Panc1 (cell line): ENCODE measurements around the gene BMP2K. TPM values are rescaled to one million over a fixed set of nuclear protein-coding genes. Genes with fewer than 3 reads are reported as not detected.

Source experiments
- ATAC-seq: fragments of 200-7000 bp; cut with Tn5 transposase; 2 replicates; pipeline ENCODE4 v1.9.1; 2020; ENCODE audit warnings: mild to moderate bottlenecking, moderate library complexity
- BruUV-seq: library from RNA; stranded (reverse); fragments of 400-500 nt; replicated peaks from 2 replicates; lab custom pipeline; 2021; lab: Mats Ljungman, UMichigan
- CTCF ChIA-PET: fragments of 300-600 bp; sonication (Branson Sonifier 250); formaldehyde crosslinking; loops from one replicate; lab custom pipeline; 2022; ENCODE audit warnings: antibody characterized with exemption; lab: Charles Lee
- POLR2A ChIA-PET: fragments of 300-600 bp; sonication (Branson Sonifier 250); formaldehyde crosslinking; loops from one replicate; lab custom pipeline; 2022; ENCODE audit warnings: antibody characterized with exemption; lab: Charles Lee
- DNase-seq: peaks from one replicate; pipeline ENCODE4 v3.0.0-alpha.2; 2010; ENCODE audit warnings: low read depth, low spot score
- H3K27ac ChIP-seq: 2 replicates; pipeline ENCODE4 v1.5.1; 2011; ENCODE audit warnings: mild to moderate bottlenecking, low read length, inconsistent platforms
- H3K27me3 ChIP-seq: fragments of 200-500 bp; sonication (Bioruptor generic); 2 replicates; pipeline ENCODE4 v1.6.0; 2014; ENCODE audit warnings: low read length, inconsistent platforms; ENCODE audit not compliant: control insufficient read depth, insufficient read depth
- H3K36me3 ChIP-seq: fragments of 200-500 bp; sonication (Bioruptor generic); 2 replicates; pipeline ENCODE4 v1.5.1; 2014; ENCODE audit warnings: inconsistent platforms, mild to moderate bottlenecking, low read length, moderate library complexity; ENCODE audit not compliant: control insufficient read depth, insufficient read depth
- H3K4me1 ChIP-seq: 2 replicates; pipeline ENCODE4 v1.5.1; 2011; ENCODE audit warnings: inconsistent platforms, mild to moderate bottlenecking, low read length, moderate library complexity; ENCODE audit not compliant: control insufficient read depth, insufficient read depth
- H3K4me3 ChIP-seq, 2 experiments: 2 replicates each; pipeline ENCODE4 v1.5.1; 2011 to 2012; ENCODE audit warnings: low read depth in 2 of 2, low read length in 2 of 2, mild to moderate bottlenecking in 2 of 2, inconsistent platforms in 1 of 2, moderate library complexity in 1 of 2
- H3K9me3 ChIP-seq: fragments of 200-500 bp; sonication (Bioruptor generic); 2 replicates; pipeline ENCODE4 v1.5.1; 2014; ENCODE audit warnings: low read depth, mild to moderate bottlenecking, inconsistent platforms, low read length, moderate library complexity; ENCODE audit not compliant: control insufficient read depth, insufficient read depth
- POLR2AphosphoS5 ChIP-seq: IDR thresholded peaks from 2 replicates; pipeline ENCODE4 v1.6.1; 2012; ENCODE audit warnings: mild to moderate bottlenecking, low read depth, low read length, moderate library complexity
- SIN3A ChIP-seq: IDR thresholded peaks from 2 replicates; pipeline ENCODE4 v1.6.1; 2012; ENCODE audit warnings: low read depth, mild to moderate bottlenecking, low read length, moderate library complexity, borderline replicate concordance; ENCODE audit not compliant: insufficient read depth
- TCF7L2 ChIP-seq: IDR thresholded peaks from 2 replicates; pipeline ENCODE4 v1.6.1; 2011; ENCODE audit warnings: mild to moderate bottlenecking, low read depth, low read length, inconsistent platforms
- in situ Hi-C: cut with HindIII; loops from 2 replicates; pipeline ENCODE4 v1.10.0; 2016; ENCODE audit warnings: low sequenced_read_pairs, low pct_unique_long_range_greater_than_20kb
- intact Hi-C: fragments of 100-400 bp; cut with micrococcal nuclease; formaldehyde crosslinking; loops from one replicate; pipeline ENCODE4 v1.10.0; 2022; ENCODE audit not compliant: unreplicated experiment
- total RNA-seq: library from RNA; stranded (reverse); gene quantifications from one replicate; pipeline ENCODE4 v1.2.1, GENCODE V29; 2021; ENCODE audit not compliant: unreplicated experiment
- TF ChIP-seq, protein P1 (sequence below), 2 experiments: IDR thresholded peaks; 2 replicates each; pipeline ENCODE4 v1.6.1; 2011 to 2012; ENCODE audit warnings: low read depth in 2 of 2, control low read depth in 1 of 2, low read length in 1 of 2, mild to moderate bottlenecking in 1 of 2, moderate library complexity in 1 of 2; ENCODE audit not compliant: insufficient read depth in 1 of 2
- TF ChIP-seq, protein P2 (sequence below): fragments of 450-650 bp; IDR thresholded peaks from 2 replicates; pipeline ENCODE4 v1.5.1; 2017; ENCODE audit warnings: mild to moderate bottlenecking

Gene BMP2K
- total RNA-seq, 1 experiment from 2014 or later, result 23.3 TPM

DNA sequence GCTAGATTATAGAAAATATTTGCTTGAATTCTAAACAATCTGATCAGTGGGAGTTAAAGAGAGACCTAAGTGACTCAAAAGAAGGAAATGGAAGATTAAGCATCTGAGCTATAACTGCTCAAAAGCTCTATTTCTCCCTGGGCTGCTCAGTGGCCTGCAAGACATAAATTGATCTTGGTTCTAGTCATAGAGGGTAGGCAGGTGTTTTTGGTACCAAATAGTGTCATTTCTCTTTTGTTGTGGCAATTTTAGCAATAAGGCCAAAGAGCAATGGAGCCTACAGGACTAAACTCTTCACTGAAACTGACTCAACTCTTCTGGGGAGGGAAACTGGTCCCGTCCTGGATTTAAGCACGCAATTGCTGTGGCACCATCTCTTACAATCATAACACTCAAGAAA is 33.9 kb upstream of the BMP2K start:
- no peaks in the 10 kb centered on the region for H3K36me3 ChIP-seq
- no peak overlapping the region for H3K4me3 ChIP-seq
- in situ Hi-C loops, result no loop called here
- intact Hi-C loops, result no loop called here
- CTCF ChIA-PET, result no interaction called here
- POLR2A ChIA-PET, result no interaction called here
- no peaks in the 10 kb centered on the region for H3K9me3 ChIP-seq
- no peak overlapping the region for H3K27ac ChIP-seq
- DNase-seq, result no peak
- H3K4me1 ChIP-seq, result no peaks in the 10 kb centered on the region
- no peaks in the 10 kb centered on the region for H3K27me3 ChIP-seq
- TF ChIP-seq, protein P1, sequence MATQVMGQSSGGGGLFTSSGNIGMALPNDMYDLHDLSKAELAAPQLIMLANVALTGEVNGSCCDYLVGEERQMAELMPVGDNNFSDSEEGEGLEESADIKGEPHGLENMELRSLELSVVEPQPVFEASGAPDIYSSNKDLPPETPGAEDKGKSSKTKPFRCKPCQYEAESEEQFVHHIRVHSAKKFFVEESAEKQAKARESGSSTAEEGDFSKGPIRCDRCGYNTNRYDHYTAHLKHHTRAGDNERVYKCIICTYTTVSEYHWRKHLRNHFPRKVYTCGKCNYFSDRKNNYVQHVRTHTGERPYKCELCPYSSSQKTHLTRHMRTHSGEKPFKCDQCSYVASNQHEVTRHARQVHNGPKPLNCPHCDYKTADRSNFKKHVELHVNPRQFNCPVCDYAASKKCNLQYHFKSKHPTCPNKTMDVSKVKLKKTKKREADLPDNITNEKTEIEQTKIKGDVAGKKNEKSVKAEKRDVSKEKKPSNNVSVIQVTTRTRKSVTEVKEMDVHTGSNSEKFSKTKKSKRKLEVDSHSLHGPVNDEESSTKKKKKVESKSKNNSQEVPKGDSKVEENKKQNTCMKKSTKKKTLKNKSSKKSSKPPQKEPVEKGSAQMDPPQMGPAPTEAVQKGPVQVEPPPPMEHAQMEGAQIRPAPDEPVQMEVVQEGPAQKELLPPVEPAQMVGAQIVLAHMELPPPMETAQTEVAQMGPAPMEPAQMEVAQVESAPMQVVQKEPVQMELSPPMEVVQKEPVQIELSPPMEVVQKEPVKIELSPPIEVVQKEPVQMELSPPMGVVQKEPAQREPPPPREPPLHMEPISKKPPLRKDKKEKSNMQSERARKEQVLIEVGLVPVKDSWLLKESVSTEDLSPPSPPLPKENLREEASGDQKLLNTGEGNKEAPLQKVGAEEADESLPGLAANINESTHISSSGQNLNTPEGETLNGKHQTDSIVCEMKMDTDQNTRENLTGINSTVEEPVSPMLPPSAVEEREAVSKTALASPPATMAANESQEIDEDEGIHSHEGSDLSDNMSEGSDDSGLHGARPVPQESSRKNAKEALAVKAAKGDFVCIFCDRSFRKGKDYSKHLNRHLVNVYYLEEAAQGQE (IDR thresholded peaks at IDR 0.05; ENCODE audit: insufficient read depth in 1 of 2, low read depth in 2 of 2, low read length in 1 of 2), result no peak
- TF ChIP-seq TCF7L2 (no peak), SIN3A (no peak), POLR2AphosphoS5 (no peak)
- TF ChIP-seq, protein P2, sequence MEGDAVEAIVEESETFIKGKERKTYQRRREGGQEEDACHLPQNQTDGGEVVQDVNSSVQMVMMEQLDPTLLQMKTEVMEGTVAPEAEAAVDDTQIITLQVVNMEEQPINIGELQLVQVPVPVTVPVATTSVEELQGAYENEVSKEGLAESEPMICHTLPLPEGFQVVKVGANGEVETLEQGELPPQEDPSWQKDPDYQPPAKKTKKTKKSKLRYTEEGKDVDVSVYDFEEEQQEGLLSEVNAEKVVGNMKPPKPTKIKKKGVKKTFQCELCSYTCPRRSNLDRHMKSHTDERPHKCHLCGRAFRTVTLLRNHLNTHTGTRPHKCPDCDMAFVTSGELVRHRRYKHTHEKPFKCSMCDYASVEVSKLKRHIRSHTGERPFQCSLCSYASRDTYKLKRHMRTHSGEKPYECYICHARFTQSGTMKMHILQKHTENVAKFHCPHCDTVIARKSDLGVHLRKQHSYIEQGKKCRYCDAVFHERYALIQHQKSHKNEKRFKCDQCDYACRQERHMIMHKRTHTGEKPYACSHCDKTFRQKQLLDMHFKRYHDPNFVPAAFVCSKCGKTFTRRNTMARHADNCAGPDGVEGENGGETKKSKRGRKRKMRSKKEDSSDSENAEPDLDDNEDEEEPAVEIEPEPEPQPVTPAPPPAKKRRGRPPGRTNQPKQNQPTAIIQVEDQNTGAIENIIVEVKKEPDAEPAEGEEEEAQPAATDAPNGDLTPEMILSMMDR, result no peak
- ATAC-seq, result no peak
- no TSS peak for BruUV-seq

DNA sequence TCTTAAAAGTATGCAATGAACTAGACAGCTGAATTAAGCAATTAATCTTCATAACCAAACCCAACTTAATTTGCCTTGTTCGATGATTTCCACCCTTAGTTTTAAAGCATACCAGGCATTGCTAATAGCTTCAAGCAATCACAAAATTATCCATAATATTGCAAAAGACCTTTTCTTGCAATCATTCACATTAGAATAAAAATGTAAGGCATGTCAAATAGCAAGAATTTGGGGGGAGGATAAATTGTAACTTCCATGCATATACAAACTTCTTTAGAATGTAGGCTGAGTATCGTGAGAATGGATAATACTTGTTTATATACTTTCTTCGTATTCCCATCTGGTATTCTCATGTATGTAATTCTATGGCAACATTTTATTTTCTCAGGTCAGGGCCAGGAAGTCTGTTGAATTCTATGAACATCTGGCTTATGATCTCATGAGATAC is 28.7 kb upstream of the BMP2K start:
- no TSS peak for BruUV-seq
- ChIA-PET CTCF (no interaction called here), POLR2A (no interaction called here)
- no peaks in the 10 kb centered on the region for H3K36me3 ChIP-seq
- H3K9me3 ChIP-seq, result no peaks in the 10 kb centered on the region
- H3K27ac ChIP-seq, result no peak overlapping the region
- intact Hi-C loops (no loop called here), in situ Hi-C loops (no loop called here)
- no peaks in the 10 kb centered on the region for H3K27me3 ChIP-seq
- no peaks in the 10 kb centered on the region for H3K4me1 ChIP-seq
- DNase-seq, result no peak
- TF ChIP-seq, protein P1 (IDR thresholded peaks at IDR 0.05; ENCODE audit: insufficient read depth in 1 of 2, low read depth in 2 of 2, low read length in 1 of 2), result no peak
- TF ChIP-seq POLR2AphosphoS5 (no peak), SIN3A (no peak), TCF7L2 (no peak)
- TF ChIP-seq, protein P2, result no peak
- no peak overlapping the region for H3K4me3 ChIP-seq
- no peak for ATAC-seq
